NT2/D1 (cell line): Measurements from ENCODE around the gene PSMC4.

Source experiments
- DNase-seq: peaks from one replicate; pipeline ENCODE4 v3.0.0-alpha.2; 2011; ENCODE audit warnings: low read depth, low spot score
- H3K27me3 ChIP-seq: 2 replicates; pipeline ENCODE4 v1.6.0; 2011; ENCODE audit warnings: mild to moderate bottlenecking; ENCODE audit not compliant: insufficient read length, insufficient read depth
- H3K36me3 ChIP-seq: 2 replicates; pipeline ENCODE4 v1.6.1; 2011; ENCODE audit warnings: mild to moderate bottlenecking, low read length, mixed read lengths; ENCODE audit not compliant: insufficient read depth, insufficient read length
- H3K4me1 ChIP-seq: 2 replicates; pipeline ENCODE4 v1.5.1; 2011; ENCODE audit not compliant: insufficient read depth, insufficient read length
- H3K4me3 ChIP-seq: 2 replicates; pipeline ENCODE4 v1.5.1; 2011; ENCODE audit warnings: low read depth; ENCODE audit not compliant: insufficient read length
- H3K9ac ChIP-seq: 2 replicates; pipeline ENCODE4 v1.6.0; 2011; ENCODE audit warnings: low read depth; ENCODE audit not compliant: insufficient read length
- H3K9me3 ChIP-seq: 2 replicates; pipeline ENCODE4 v1.5.1; 2011; ENCODE audit warnings: mild to moderate bottlenecking, low read length; ENCODE audit not compliant: insufficient read depth
- SUZ12 ChIP-seq: IDR thresholded peaks from 2 replicates; pipeline ENCODE4 v1.6.1; 2011; ENCODE audit not compliant: insufficient read length, insufficient read depth; ENCODE audit errors: extremely low read depth
- YY1 ChIP-seq: IDR thresholded peaks from 2 replicates; pipeline ENCODE4 v1.6.1; 2011; ENCODE audit not compliant: insufficient read length, insufficient read depth
- ZNF274 ChIP-seq: IDR thresholded peaks from 2 replicates; pipeline ENCODE4 v1.6.1; 2011; ENCODE audit warnings: mild to moderate bottlenecking, low read depth, low read length

PSMC4 gene

DNA sequence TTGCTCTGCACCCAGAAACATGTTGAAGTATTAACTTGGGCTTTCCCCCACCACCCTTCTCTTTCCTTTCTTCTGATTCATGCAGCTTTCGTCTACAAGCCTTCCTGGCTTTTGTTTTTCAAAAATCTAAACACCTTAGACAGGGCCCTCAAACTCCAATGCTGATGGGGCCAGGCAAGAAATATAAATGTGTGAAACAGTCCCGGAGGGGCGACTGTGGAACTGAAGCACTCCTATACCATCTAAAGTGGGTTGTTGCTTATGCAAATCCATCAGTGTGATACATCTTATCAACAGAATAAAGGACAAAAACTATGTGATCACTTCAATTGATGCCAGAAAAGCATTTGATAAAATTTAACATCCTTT lies 42.6 kb upstream of the PSMC4 start:
- peaks cover 9% of the 10 kb centered on the region for H3K4me1 ChIP-seq
- H3K36me3 ChIP-seq: no peaks in the 10 kb centered on the region
- TF ChIP-seq YY1: no peak
- no peak for TF ChIP-seq SUZ12
- no peak for TF ChIP-seq ZNF274
- H3K27me3 ChIP-seq: no peaks in the 10 kb centered on the region
- H3K4me3 ChIP-seq: no peak overlapping the region
- no peak for DNase-seq
- H3K9ac ChIP-seq: no peak overlapping the region
- no peaks in the 10 kb centered on the region for H3K9me3 ChIP-seq

DNA sequence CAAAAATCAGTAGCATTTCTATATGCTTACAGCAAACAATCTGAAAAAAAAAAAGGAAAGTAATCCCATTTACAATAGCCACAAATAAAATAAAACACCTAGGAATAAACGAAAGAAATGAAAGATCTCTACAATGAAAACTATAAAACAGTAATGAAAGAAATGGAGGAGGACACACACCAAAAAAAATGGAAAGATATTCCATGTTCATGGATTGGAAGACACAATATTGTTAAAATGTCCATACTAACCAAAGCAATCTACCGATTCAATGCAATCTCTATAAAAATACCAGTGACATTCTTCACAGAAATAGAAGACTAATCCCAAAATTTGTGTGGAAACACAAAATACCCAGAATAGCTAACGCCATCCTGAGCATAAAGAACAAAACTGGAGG lies 41.2 kb upstream of the PSMC4 start:
- TF ChIP-seq ZNF274 (no peak), SUZ12 (no peak), YY1 (no peak)
- no peaks in the 10 kb centered on the region for H3K36me3 ChIP-seq

DNA sequence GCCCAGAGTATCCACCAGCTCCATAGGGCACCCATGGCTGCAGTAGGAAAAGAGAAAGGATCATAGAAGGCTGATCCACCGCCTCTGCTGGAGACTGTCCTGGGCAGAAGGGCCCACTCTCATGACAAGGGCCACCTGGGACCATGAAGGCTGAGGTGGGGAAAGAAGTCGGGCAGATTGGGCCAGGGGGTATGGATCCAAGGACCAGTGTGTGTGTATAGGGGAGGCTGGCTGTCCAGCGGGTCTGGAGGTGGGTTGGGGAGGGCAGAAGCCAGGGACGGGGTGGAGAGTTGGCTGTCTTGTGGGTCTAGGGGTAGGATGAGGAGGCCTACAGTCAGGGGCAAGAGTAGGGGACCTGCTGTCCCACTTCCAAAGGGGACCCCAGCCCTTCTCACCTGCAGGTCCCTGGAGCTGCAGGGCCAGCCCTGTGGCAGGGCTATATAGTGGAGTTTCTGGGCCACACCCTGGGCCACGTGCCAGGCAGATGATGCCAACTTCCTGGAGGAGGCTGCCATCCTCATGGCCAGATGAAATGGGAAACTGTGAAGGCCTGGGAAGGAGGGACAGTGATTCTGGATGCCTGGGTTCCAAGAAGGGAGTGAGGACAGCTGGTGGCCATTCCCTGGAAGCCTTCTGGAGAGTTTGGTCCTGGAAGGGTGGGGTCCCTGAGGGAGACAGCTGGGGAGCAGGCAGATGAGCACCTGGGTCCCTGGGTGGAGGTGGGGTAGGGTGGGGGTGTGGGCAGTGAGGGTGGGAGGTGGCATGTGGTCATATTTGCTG lies 36.2 kb upstream of the PSMC4 start, which contains the start of gene FCGBP:
FCGBP (minus strand) TSS at position 51 of the 780 bp plus-strand sequence.
- Histone ChIP-seq H3K9ac (no peak within 1 kb of the TSS), H3K4me1 (no peaks in the 10 kb centered on the region), H3K9me3 (no peaks in the 10 kb centered on the region), H3K27me3 (no peaks in the 10 kb centered on the region), H3K36me3 (no peaks in the 10 kb centered on the region), H3K4me3 (no peak within 1 kb of the TSS)
- no peak for DNase-seq
- TF ChIP-seq YY1 (no peak), SUZ12 (no peak), ZNF274 (no peak)

More for the DNA sequence above, 41.2 kb upstream of the PSMC4 start:
- peaks cover 4% of the 10 kb centered on the region for H3K4me1 ChIP-seq
- H3K4me3 ChIP-seq: no peak overlapping the region
- H3K9me3 ChIP-seq: no peaks in the 10 kb centered on the region
- H3K9ac ChIP-seq: no peak overlapping the region
- DNase-seq: no peak
- no peaks in the 10 kb centered on the region for H3K27me3 ChIP-seq

DNA sequence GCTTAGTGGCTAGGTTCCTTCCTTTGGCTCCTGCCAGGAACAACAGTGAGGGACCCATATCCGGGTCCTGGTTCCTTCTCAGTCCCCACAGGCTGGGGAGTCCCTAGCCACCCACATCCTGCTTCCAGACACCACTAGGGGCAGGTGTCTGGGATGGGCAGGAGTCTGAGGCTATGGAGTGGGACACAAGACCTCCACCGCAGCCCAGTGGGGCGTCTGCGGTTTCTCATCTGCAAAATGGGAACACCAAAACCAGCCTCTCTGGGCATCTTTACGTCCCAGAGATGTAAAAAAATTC lies 35.7 kb upstream of the PSMC4 start:
- H3K4me1 ChIP-seq: no peaks in the 10 kb centered on the region
- H3K9me3 ChIP-seq: no peaks in the 10 kb centered on the region
- no peaks in the 10 kb centered on the region for H3K27me3 ChIP-seq
- H3K36me3 ChIP-seq: no peaks in the 10 kb centered on the region
- H3K9ac ChIP-seq: no peak overlapping the region
- no peak for DNase-seq
- H3K4me3 ChIP-seq: no peak overlapping the region
- TF ChIP-seq ZNF274: no peak
- no peak for TF ChIP-seq SUZ12

DNA sequence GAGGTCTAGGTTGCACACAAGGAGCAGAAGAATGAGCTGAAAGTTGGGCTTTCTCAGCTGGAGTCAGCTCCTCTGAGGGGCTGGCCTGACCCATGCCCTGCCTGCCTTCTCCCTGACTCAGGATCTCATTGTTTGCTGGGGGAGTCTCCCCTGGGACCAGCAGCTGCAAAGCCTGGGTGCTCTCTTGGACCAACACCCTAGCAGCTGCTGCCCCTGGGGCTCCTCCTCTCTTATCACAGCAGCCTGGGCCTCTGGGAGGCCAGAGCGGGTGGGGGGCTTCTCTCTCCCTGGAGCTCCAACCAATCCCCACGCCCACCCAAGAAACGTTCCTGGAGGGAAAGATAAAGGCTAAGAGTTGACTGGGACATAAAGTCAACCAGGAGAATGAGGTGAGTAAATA lies 34.9 kb upstream of the PSMC4 start:
- Histone ChIP-seq H3K36me3 (no peaks in the 10 kb centered on the region), H3K4me3 (no peak overlapping the region), H3K9me3 (no peaks in the 10 kb centered on the region), H3K4me1 (no peaks in the 10 kb centered on the region), H3K9ac (no peak overlapping the region), H3K27me3 (no peaks in the 10 kb centered on the region)
- DNase-seq: no peak
- TF ChIP-seq SUZ12 (no peak), YY1 (no peak), ZNF274 (no peak)

DNA sequence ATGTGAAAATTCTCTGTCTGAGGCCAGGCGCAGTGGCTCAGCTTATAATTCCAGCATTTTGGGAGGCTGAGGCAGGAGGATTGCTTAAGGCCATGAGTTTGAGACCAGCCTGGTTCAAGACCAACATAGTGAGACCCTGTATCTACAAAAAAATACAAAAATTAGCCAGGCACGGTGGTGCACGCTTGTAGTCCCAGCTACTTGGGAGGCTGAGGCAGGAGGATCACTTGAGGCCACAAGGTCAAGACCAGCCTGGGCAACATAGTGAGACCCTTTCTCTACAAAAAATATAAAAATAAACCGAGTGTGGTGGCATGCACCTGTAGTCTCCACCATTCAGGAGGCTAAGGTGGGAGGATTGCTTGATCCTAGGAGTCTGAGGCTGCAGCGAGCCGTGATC lies 34.3 kb upstream of the PSMC4 start:
- Histone ChIP-seq H3K4me1 (no peaks in the 10 kb centered on the region), H3K9ac (no peak overlapping the region)

DNA sequence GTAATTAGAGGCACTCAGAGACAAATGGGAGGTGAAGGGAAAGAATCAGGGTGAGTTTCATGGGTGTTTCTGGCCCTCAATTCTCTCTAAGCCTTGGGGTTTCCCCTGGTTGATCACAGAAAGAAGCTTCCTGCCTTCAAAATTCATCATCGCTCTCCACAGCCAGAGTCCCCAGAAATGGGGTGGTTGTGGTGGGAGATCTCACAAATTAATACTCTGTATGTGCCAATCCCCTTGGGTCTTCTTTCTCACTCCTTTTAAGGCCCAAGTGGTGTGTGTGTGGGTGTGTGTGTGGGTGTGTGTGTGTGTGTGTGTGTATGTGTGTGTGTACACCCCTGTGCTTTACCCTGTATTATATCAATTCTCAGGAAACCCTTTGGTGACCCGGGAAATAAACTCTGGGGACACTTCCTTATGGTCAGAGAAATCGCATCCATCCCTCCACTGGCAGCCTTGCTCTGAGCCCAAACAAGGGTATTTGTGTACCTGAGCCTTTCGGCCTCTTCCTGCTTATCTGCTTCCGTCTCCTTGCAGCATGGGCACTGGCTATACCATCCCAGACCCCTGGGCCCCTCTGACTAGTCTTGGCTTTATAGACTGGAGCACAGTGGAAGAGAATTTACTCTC lies 33.8 kb upstream of the PSMC4 start:
- no peaks in the 10 kb centered on the region for H3K27me3 ChIP-seq
- no peaks in the 10 kb centered on the region for H3K36me3 ChIP-seq
- TF ChIP-seq SUZ12: no peak
- no peak for TF ChIP-seq ZNF274
- TF ChIP-seq YY1: no peak
- H3K9me3 ChIP-seq: no peaks in the 10 kb centered on the region
- H3K9ac ChIP-seq: no peak overlapping the region
- no peak overlapping the region for H3K4me3 ChIP-seq
- H3K4me1 ChIP-seq: no peaks in the 10 kb centered on the region
- DNase-seq: no peak

More for the DNA sequence above, 34.3 kb upstream of the PSMC4 start:
- TF ChIP-seq SUZ12 (no peak), YY1 (no peak), ZNF274 (no peak)
- no peaks in the 10 kb centered on the region for H3K9me3 ChIP-seq
- H3K4me3 ChIP-seq: no peak overlapping the region
- no peak for DNase-seq
- no peaks in the 10 kb centered on the region for H3K27me3 ChIP-seq
- no peaks in the 10 kb centered on the region for H3K36me3 ChIP-seq
